Amygdala (tissue), 56 donors: ENCODE measurements around the gene NCF4.

Experiments used
- DNase-seq, 56 donors: peaks; one replicate each; lab custom pipeline; 2025; lab: John Stamatoyannopoulos, UW

NCF4 gene

GRCh38 chr22:36860821-36861659, at the start of gene NCF4:
NCF4 (plus strand) TSS chr22:36861006; CDS start chr22:36861172, 166 bp downstream.
- peak in 38 of 56 donors; percentile 3 to 73 (median 25) for DNase-seq

DNA sequence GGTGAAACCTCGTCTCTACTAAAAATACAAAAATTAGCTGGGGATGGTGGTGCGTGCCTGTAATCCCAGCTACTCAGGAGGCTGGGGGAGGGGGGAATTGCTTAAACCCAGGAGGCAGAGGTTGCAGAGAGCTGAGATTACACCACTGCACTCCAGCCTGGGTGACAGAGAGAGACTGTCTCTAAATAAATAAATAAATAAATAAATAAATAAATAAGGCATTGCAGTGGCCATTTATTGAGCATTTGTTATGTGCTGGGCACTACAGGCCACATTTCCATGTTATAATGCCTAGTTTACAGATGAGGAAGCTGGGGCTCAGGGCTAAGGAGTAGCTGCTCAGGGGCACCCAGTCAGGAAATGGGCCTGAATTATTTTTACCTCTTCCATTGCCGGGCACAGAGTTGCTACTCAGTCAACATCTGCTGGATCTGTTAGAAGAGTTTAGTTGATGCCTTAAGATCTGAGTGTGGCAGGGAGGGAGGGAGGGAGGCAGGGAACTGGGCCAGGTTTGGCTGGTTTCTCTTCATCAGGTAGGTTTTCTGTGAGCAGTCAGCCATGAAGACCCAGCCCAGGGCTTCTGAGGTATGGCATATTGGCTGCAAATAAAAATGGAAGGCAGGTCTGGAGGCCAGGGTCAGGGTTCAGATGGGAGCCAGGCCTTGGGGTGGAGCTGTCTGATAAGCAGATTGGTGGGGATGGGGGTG, 49.6 kb upstream of the NCF4 start:
- no peak for DNase-seq

- no peak for DNase-seq
Observed at GRCh38 chr22:36814801-36815200, 46.0 kb upstream of the NCF4 start.

- no peak for DNase-seq
Observed at GRCh38 chr22:36815558-36816338, 45.1 kb upstream of the NCF4 start.

DNA sequence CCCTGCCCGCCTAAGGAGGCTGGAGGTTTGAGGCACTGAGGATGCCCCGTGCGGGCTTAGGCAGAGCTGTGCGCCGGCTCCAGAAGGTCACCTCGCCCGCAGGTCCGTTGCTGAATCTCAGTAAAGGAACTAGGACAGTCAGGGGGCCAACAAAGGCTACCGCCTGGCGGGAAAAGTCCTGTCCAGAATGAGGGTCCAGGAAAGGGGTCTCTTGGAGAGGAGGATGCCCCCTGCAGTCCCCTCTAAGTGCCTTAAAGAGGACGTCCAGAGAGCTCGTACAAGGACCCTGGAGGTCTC, 44.5 kb upstream of the NCF4 start:
- DNase-seq, result no peak

DNA sequence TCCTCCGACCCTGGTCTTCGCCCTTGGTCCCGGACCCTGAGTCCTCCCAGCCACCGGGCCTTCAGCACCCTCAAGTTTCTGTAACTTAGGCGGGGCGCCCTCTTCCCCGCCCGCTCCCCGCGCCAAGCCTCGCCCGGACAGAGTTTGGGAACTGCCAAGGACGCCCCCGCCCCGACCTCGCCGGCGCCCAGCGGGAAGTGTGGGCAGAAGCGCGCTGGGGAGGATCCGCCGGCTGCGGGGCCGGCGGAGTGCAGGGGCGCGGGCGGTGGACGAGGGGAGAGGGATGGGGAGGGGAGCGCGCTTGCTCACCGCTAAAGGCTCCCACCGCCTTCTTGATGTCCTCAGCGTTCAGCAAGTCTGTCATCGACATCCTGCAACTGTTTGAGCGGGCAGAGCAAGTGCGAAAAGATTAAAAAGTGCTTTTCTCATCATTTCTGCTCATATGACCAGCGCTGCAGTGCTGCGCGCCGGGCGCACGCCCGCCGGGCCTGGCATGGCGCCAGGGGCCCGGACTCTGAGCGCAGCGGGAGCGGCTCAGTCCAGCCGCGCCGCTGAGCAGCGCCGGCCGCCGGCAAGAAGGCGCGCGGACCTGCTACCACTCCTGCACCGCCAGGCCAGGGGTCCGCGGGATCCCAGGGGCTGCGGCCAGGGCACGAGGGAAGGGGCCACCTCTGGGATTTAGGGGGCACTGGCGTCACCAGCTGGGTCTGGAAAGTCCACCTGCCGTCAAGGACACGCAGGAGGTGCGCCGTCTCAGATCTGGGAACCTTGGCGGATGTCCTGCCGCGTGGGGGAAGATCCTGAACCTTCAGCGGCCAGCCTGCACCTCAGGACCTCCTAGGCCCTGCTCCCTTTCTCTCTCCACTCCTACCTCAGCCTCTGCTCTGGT, 43.9 kb upstream of the NCF4 start, which contains the start of gene PVALB:
PVALB (minus strand) TSS at position 400 of the 889 bp plus-strand sequence; CDS start at position 370, 30 bp downstream.
- peak in 6 of 56 donors; percentile 1 to 18 (median 7) for DNase-seq

- no peak for DNase-seq
Observed at GRCh38 chr22:36817525-36817848, 43.3 kb upstream of the NCF4 start.

GRCh38 chr22:36818010-36818642, 42.7 kb upstream of the NCF4 start:
- DNase-seq, result no peak

GRCh38 chr22:36819112-36819511, 41.7 kb upstream of the NCF4 start:
- no peak for DNase-seq

- no peak for DNase-seq
Observed at GRCh38 chr22:36822581-36822980, 38.2 kb upstream of the NCF4 start.

DNA sequence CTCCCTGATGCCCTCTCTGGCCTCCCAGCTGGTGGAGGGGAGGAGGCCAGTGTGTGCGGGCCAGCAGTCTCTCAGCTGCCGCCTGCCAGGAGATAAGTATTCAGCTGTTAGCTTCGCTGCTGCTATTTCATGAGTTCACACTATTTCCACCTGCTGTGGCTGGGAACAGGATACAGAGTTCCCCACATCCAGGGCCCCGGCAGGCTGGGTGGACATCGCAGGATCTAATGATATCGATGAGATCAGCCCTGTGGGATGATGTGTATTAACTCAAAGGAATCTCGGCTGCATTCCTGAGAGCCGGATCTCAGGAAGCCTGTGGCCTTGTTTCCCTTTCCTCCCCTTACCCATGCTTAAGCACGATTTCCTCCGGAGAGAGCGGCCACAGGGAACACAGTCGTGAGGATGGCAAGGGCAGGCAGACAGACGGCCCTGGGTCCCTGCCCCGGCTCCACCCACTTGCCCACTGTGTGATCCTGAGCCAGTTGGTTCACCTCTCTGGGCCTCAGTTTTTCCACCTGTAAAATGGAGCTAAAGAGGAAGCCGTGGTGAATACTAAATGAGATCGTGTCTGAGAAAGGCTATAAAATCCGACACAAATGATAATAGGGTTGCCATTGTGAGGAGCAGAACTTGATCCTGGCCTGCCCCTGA, 37.5 kb upstream of the NCF4 start:
- DNase-seq, result no peak

DNA sequence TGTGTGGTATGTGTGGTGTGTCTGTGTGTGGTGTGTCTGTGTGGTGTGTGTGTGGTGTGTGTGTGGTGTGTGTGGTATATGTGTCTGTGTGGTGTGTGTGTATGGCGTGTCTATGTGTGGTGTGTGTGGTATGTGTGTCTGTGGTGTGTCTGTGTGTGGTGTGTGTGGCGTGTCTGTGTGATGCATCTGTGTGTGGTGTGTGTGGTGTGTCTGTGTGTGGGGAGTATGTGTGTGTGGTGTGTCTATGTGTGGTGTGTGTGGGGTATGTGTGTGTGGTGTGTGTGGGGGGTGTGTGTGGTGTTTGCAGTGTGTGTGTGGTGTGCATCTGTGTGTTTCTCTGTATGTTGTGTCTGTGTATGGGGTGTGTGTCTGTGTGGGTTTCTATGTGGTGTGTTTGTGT, 36.2 kb upstream of the NCF4 start:
- no peak for DNase-seq

DNA sequence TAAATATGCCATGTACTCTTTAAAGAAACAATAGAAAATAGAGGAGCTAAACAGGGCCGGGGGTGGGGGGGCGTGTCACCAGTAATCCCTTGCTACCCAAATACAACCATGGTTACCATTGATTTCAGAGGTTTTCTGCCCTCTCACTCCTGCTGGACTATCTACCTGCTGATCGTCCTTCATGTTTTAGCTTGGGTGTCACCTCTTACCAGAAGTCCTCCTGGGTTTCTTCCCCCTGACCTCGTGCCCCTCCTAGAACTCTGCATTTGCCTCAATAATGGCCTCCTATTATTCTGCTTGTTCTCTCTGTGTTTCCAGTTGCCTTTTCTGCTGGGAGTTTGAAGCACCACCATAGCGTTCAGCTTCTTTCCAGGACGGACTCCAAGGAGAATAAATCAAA, 34.5 kb upstream of the NCF4 start:
- DNase-seq, result no peak

DNA sequence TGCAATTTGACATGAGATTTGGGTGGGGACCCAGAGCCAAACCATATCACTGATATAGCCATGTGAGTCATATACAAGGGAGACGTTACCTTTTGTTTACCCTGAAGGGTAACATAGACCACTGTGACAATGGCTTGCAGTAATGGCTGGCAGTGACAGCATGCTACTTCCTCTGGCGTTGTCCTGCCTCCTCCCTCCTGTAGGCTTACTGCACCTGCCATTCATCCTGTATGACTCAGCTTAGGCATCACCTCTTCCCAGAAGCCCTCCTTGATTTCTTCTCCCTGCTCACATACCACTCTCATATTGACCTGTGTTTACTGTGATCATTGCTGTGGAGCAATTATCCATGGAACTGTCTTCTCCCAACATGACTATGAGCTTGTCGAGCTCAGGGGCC, 32.0 kb upstream of the NCF4 start:
- DNase-seq, result no peak

GRCh38 chr22:36829370-36830002, 31.3 kb upstream of the NCF4 start:
- DNase-seq, result no peak

- no peak for DNase-seq
Observed at GRCh38 chr22:36830601-36831000, 30.2 kb upstream of the NCF4 start.

DNA sequence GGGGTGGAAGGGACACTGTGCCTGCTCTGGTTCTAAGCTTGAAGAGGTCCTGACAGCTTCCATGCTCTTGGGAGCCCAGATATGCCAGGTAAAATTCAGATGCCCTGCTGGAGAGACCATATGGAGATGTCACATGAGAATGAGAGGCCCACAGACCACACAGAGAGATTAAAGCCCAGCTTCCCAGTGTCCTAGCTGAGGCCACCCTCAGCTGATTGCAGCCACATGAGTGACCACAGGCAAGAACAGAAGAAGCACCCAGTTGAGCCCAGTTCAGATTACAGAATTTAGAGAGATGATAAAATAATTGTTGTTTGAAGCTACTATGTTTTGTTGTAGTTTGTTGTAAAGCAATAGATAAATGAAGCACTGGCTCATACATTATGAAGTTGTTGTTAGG, 29.6 kb upstream of the NCF4 start:
- no peak for DNase-seq

- DNase-seq, result no peak
Observed at GRCh38 chr22:36831717-36832116, 29.1 kb upstream of the NCF4 start.

DNA sequence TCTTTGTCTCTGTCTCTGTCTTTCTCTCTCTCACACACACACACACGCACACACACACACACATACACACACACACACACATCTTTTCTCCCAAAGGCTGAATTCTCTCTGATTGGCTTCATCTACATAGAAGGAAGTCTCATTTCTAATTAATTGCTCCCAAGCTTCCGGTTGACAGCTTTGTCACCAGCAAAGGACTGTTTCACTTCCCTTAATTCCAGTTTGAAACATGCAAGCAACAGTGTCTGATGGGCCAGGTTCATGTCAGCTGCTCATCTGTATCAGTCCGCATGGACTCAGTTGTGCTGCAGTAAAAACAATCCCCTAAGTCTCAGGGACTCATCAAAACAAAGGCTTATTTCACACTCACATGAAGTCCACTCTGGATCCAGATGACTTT, 27.7 kb upstream of the NCF4 start:
- no peak for DNase-seq
